GM23338 (cell line): Measurements from ENCODE around the gene ADAMTS4. TPM values are rescaled to one million over a fixed set of nuclear protein-coding genes. Genes with fewer than 3 reads are reported as not detected.

Experiments
- ATAC-seq: fragments of 200-7000 bp; cut with Tn5 transposase; 3 replicates; pipeline ENCODE4 v1.9.1; 2020
- DNase-seq: peaks from one replicate; pipeline ENCODE4 v3.0.0-alpha.2; 2015; ENCODE audit warnings: low spot score
- H2AFZ ChIP-seq: fragments of 200-600 bp; sonication (generic); 2 replicates; pipeline ENCODE4 v1.8.0; 2016; ENCODE audit warnings: antibody characterized with exemption, mild to moderate bottlenecking, moderate library complexity
- H3F3A ChIP-seq: fragments of 200-600 bp; sonication (generic); replicated peaks from 2 replicates; pipeline ENCODE4 v1.8.0; 2017; ENCODE audit warnings: antibody characterized with exemption, mixed run types, low read depth
- H3K27ac ChIP-seq: fragments of 200-600 bp; sonication (generic); 2 replicates; pipeline ENCODE4 v1.6.1; 2016; ENCODE audit warnings: low read depth
- H3K27me3 ChIP-seq: fragments of 200-600 bp; sonication (generic); 2 replicates; pipeline ENCODE4 v1.8.0; 2016; ENCODE audit warnings: mild to moderate bottlenecking, mixed run types, moderate library complexity; ENCODE audit not compliant: insufficient read depth
- H3K36me3 ChIP-seq: fragments of 200-600 bp; sonication (generic); 2 replicates; pipeline ENCODE4 v1.8.0; 2016; ENCODE audit warnings: mild to moderate bottlenecking; ENCODE audit not compliant: insufficient read depth
- H3K4me1 ChIP-seq: fragments of 200-600 bp; sonication (generic); 2 replicates; pipeline ENCODE4 v1.8.0; 2016; ENCODE audit warnings: mild to moderate bottlenecking, moderate library complexity; ENCODE audit not compliant: insufficient read depth
- H3K4me2 ChIP-seq: fragments of 200-600 bp; sonication (generic); 2 replicates; pipeline ENCODE4 v1.7.1; 2017; ENCODE audit warnings: mixed run types
- H3K4me3 ChIP-seq: fragments of 200-600 bp; sonication (generic); 2 replicates; pipeline ENCODE4 v1.6.1; 2016; ENCODE audit warnings: mixed run types
- H3K79me2 ChIP-seq: fragments of 200-600 bp; sonication (generic); replicated peaks from 2 replicates; pipeline ENCODE4 v1.8.0; 2017; ENCODE audit warnings: mild to moderate bottlenecking; ENCODE audit not compliant: insufficient read depth
- H3K9me2 ChIP-seq: fragments of 200-600 bp; sonication (generic); 2 replicates; pipeline ENCODE4 v1.8.0; 2017; ENCODE audit not compliant: insufficient read depth
- H4K20me1 ChIP-seq: fragments of 200-600 bp; sonication (generic); replicated peaks from 2 replicates; pipeline ENCODE4 v1.8.0; 2017; ENCODE audit warnings: mild to moderate bottlenecking; ENCODE audit not compliant: insufficient read depth
- H3K27ac Mint-ChIP-seq: 2 replicates; pipeline ENCODE4 v1.8.0; 2020; ENCODE audit warnings: inconsistent platforms, mild to moderate bottlenecking, moderate library complexity, mixed read lengths
- H3K27me3 Mint-ChIP-seq: 3 replicates; pipeline ENCODE4 v1.8.0; 2022; ENCODE audit warnings: low read depth, mild to moderate bottlenecking, moderate library complexity, mixed read lengths, inconsistent platforms; ENCODE audit not compliant: insufficient read depth, poor library complexity
- H3K36me3 Mint-ChIP-seq: 3 replicates; pipeline ENCODE4 v1.8.0; 2021; ENCODE audit warnings: low read depth, mild to moderate bottlenecking, inconsistent platforms, moderate library complexity, mixed read lengths
- H3K4me1 Mint-ChIP-seq: 3 replicates; pipeline ENCODE4 v1.8.0; 2020; ENCODE audit warnings: mild to moderate bottlenecking, inconsistent platforms, mixed read lengths
- H3K4me3 Mint-ChIP-seq: 3 replicates; pipeline ENCODE4 v1.8.0; 2021; ENCODE audit warnings: moderate library complexity, mild to moderate bottlenecking, inconsistent platforms, mixed read lengths
- H3K9me3 Mint-ChIP-seq: 3 replicates; pipeline ENCODE4 v1.8.0; 2020; ENCODE audit warnings: moderate library complexity, mild to moderate bottlenecking, inconsistent platforms, mixed read lengths
- CREB1 ChIP-seq: fragments of 250-450 bp; sonication (Bioruptor Pico); IDR thresholded peaks from 2 replicates; pipeline ENCODE4 v1.5.0; 2020; ENCODE audit warnings: low read depth, mild to moderate bottlenecking, moderate library complexity
- EZH2 ChIP-seq: fragments of 200-600 bp; sonication (generic); IDR thresholded peaks from one replicate; pipeline ENCODE4 v1.8.0; 2017; ENCODE audit warnings: antibody characterized with exemption, mild to moderate bottlenecking, low read depth; ENCODE audit not compliant: unreplicated experiment
- EZH2phosphoT487 ChIP-seq: fragments of 200-600 bp; sonication (generic); IDR thresholded peaks from one replicate; pipeline ENCODE4 v1.8.1; 2018; ENCODE audit warnings: antibody characterized with exemption; ENCODE audit not compliant: unreplicated experiment
- JUNB ChIP-seq: IDR thresholded peaks from one replicate; pipeline ENCODE4 v1.6.1; 2016; ENCODE audit warnings: antibody characterized with exemption; ENCODE audit not compliant: unreplicated experiment
- NANOG ChIP-seq: IDR thresholded peaks from 2 replicates; pipeline ENCODE4 v1.6.1; 2016; ENCODE audit warnings: antibody characterized with exemption, borderline replicate concordance
- POLR2AphosphoS5 ChIP-seq: IDR thresholded peaks from 2 replicates; pipeline ENCODE4 v1.6.1; 2016; ENCODE audit warnings: antibody characterized with exemption, low read depth
- STAT1 ChIP-seq: IDR thresholded peaks from one replicate; pipeline ENCODE4 v1.6.1; 2016; ENCODE audit warnings: antibody characterized with exemption; ENCODE audit not compliant: unreplicated experiment
- ZNF114 ChIP-seq: fragments of 250-450 bp; sonication (Bioruptor Pico); IDR thresholded peaks from 2 replicates; pipeline ENCODE4 v1.5.0; 2020; ENCODE audit warnings: mild to moderate bottlenecking, moderate library complexity
- ZNF331 ChIP-seq: fragments of 250-450 bp; sonication (Bioruptor Pico); IDR thresholded peaks from 2 replicates; pipeline ENCODE4 v1.5.0; 2020; ENCODE audit warnings: low read depth, mild to moderate bottlenecking, moderate library complexity
- polyA plus RNA-seq: library from polyadenylated mRNA; unstranded; fragments of >200 nt; fragmentation: Nextera tagmentation; extraction: Ambion mirVana; gene quantifications from 2 replicates; pipeline ENCODE4 v1.2.1, GENCODE V29; 2016
- total RNA-seq: library from RNA; depleted of rRNA; stranded (reverse); fragments of >200 nt; shearing (Covaris generic); gene quantifications from 2 replicates; pipeline ENCODE4 v1.2.3, GENCODE V29; 2014
- TF ChIP-seq, protein P1 (sequence below): IDR thresholded peaks from one replicate; pipeline ENCODE4 v1.6.1; 2018; ENCODE audit warnings: antibody characterized with exemption; ENCODE audit not compliant: unreplicated experiment
- TF ChIP-seq, protein P2 (sequence below): fragments of 250-450 bp; sonication (Bioruptor Pico); IDR thresholded peaks from 2 replicates; pipeline ENCODE4 v1.5.0; 2020; ENCODE audit warnings: mild to moderate bottlenecking, moderate library complexity
- TF ChIP-seq, protein P3 (sequence below): IDR thresholded peaks from 2 replicates; pipeline ENCODE4 v1.6.1; 2016; ENCODE audit warnings: antibody characterized with exemption
- TF ChIP-seq, protein P4 (sequence below), 2 experiments: fragments of 200-600 bp in 1 of 2; sonication (generic) in 1 of 2; conservative IDR thresholded peaks; 2 replicates each; pipeline versions ENCODE4 v1.5.1 to v1.6.1; 2016 to 2017; ENCODE audit warnings: antibody characterized with exemption in 2 of 2, low read depth in 2 of 2, mild to moderate bottlenecking in 2 of 2, moderate library complexity in 1 of 2

The ADAMTS4 gene
- total and polyA plus RNA-seq, 2 experiments from 2014 or later = 1.3 to 5.2 TPM

DNA sequence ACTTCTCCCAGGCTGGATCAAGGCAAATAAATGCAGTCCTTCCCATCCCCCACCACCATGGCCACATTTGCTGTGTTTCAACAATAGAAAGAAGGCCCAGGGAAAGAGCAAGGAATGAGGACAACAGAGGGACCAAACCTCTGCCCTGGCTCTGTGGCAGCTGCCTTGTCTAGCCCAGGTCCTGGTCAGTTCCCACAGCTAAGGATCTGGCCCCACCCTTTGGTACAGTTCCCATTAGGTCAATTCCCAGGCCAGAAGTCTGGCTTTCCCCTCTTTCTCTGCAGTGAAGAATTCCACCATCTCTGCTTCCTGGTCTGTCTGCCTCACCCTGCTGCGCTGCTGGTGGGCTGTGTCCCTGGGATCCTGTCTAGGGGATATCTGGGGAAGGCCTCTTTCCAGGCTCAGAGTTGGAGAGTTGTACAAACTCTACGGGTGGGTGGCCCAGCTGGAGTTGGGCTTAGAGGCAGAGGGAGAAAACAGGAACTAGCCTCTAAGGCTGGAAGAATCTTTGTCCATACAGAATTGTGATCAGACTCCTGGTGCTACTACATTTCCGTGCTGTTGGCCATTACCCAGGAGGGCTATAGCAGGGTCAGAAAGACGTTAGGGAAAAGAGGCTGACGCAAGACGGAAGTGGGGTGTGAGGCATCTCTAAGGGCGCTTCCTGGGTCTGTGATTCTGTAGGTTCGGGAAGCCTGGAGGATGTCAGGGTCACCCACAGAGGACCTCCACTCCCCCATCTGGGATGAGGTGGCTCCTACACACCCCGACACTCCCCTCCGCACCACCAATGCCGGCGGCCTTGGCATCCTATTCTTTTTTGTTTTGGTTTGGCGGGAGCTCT lies 2.4 kb upstream of the ADAMTS4 start:
- Mint-ChIP-seq H3K27ac (peak overlapping the region; percentile 98), H3K27me3 (peaks cover 17% of the 10 kb centered on the region), H3K4me3 (peak overlapping the region; percentile 89), H3K36me3 (peaks cover 27% of the 10 kb centered on the region), H3K4me1 (peaks cover 58% of the 10 kb centered on the region), H3K9me3 (no peaks in the 10 kb centered on the region; the same call in 2 of the 3 replicates)
- peak; percentile 42 for DNase-seq
- peaks cover 55% of the 10 kb centered on the region for H3K4me1 ChIP-seq
- peak overlapping the region; percentile 57 for H2AFZ ChIP-seq
- H3F3A ChIP-seq = peaks cover 32% of the 10 kb centered on the region; the same call in 1 of the 2 replicates
- no peak; the same call in 2 of the 3 replicates for ATAC-seq
- peak overlapping the region; percentile 99 for H3K27ac ChIP-seq
- peaks cover 11% of the 10 kb centered on the region for H3K36me3 ChIP-seq
- peak overlapping the region; percentile 75 for H3K4me2 ChIP-seq
- H3K4me3 ChIP-seq = peak overlapping the region; percentile 66
- H3K9me2 ChIP-seq = no peaks in the 10 kb centered on the region
- TF ChIP-seq EZH2phosphoT487 = no peak
- no peak for TF ChIP-seq POLR2AphosphoS5
- TF ChIP-seq EZH2 = no peak
- no peak for TF ChIP-seq ZNF331 (CRISPR knock-in tag)
- TF ChIP-seq, protein P1, sequence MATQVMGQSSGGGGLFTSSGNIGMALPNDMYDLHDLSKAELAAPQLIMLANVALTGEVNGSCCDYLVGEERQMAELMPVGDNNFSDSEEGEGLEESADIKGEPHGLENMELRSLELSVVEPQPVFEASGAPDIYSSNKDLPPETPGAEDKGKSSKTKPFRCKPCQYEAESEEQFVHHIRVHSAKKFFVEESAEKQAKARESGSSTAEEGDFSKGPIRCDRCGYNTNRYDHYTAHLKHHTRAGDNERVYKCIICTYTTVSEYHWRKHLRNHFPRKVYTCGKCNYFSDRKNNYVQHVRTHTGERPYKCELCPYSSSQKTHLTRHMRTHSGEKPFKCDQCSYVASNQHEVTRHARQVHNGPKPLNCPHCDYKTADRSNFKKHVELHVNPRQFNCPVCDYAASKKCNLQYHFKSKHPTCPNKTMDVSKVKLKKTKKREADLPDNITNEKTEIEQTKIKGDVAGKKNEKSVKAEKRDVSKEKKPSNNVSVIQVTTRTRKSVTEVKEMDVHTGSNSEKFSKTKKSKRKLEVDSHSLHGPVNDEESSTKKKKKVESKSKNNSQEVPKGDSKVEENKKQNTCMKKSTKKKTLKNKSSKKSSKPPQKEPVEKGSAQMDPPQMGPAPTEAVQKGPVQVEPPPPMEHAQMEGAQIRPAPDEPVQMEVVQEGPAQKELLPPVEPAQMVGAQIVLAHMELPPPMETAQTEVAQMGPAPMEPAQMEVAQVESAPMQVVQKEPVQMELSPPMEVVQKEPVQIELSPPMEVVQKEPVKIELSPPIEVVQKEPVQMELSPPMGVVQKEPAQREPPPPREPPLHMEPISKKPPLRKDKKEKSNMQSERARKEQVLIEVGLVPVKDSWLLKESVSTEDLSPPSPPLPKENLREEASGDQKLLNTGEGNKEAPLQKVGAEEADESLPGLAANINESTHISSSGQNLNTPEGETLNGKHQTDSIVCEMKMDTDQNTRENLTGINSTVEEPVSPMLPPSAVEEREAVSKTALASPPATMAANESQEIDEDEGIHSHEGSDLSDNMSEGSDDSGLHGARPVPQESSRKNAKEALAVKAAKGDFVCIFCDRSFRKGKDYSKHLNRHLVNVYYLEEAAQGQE = no peak
- no peak for TF ChIP-seq ZNF114 (CRISPR knock-in tag)
- TF ChIP-seq NANOG = no peak
- TF ChIP-seq, protein P2, sequence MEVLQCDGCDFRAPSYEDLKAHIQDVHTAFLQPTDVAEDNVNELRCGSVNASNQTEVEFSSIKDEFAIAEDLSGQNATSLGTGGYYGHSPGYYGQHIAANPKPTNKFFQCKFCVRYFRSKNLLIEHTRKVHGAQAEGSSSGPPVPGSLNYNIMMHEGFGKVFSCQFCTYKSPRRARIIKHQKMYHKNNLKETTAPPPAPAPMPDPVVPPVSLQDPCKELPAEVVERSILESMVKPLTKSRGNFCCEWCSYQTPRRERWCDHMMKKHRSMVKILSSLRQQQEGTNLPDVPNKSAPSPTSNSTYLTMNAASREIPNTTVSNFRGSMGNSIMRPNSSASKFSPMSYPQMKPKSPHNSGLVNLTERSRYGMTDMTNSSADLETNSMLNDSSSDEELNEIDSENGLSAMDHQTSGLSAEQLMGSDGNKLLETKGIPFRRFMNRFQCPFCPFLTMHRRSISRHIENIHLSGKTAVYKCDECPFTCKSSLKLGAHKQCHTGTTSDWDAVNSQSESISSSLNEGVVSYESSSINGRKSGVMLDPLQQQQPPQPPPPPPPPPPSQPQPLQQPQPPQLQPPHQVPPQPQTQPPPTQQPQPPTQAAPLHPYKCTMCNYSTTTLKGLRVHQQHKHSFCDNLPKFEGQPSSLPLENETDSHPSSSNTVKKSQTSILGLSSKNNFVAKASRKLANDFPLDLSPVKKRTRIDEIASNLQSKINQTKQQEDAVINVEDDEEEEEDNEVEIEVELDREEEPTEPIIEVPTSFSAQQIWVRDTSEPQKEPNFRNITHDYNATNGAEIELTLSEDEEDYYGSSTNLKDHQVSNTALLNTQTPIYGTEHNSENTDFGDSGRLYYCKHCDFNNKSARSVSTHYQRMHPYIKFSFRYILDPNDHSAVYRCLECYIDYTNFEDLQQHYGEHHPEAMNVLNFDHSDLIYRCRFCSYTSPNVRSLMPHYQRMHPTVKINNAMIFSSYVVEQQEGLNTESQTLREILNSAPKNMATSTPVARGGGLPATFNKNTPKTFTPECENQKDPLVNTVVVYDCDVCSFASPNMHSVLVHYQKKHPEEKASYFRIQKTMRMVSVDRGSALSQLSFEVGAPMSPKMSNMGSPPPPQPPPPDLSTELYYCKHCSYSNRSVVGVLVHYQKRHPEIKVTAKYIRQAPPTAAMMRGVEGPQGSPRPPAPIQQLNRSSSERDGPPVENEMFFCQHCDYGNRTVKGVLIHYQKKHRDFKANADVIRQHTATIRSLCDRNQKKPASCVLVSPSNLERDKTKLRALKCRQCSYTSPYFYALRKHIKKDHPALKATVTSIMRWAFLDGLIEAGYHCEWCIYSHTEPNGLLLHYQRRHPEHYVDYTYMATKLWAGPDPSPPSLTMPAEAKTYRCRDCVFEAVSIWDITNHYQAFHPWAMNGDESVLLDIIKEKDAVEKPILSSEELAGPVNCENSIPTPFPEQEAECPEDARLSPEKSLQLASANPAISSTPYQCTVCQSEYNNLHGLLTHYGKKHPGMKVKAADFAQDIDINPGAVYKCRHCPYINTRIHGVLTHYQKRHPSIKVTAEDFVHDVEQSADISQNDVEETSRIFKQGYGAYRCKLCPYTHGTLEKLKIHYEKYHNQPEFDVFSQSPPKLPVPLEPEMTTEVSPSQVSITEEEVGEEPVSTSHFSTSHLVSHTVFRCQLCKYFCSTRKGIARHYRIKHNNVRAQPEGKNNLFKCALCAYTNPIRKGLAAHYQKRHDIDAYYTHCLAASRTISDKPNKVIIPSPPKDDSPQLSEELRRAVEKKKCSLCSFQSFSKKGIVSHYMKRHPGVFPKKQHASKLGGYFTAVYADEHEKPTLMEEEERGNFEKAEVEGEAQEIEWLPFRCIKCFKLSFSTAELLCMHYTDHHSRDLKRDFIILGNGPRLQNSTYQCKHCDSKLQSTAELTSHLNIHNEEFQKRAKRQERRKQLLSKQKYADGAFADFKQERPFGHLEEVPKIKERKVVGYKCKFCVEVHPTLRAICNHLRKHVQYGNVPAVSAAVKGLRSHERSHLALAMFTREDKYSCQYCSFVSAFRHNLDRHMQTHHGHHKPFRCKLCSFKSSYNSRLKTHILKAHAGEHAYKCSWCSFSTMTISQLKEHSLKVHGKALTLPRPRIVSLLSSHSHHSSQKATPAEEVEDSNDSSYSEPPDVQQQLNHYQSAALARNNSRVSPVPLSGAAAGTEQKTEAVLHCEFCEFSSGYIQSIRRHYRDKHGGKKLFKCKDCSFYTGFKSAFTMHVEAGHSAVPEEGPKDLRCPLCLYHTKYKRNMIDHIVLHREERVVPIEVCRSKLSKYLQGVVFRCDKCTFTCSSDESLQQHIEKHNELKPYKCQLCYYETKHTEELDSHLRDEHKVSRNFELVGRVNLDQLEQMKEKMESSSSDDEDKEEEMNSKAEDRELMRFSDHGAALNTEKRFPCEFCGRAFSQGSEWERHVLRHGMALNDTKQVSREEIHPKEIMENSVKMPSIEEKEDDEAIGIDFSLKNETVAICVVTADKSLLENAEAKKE (CRISPR knock-in tag) = no peak
- no peak for TF ChIP-seq STAT1
- TF ChIP-seq, protein P3, sequence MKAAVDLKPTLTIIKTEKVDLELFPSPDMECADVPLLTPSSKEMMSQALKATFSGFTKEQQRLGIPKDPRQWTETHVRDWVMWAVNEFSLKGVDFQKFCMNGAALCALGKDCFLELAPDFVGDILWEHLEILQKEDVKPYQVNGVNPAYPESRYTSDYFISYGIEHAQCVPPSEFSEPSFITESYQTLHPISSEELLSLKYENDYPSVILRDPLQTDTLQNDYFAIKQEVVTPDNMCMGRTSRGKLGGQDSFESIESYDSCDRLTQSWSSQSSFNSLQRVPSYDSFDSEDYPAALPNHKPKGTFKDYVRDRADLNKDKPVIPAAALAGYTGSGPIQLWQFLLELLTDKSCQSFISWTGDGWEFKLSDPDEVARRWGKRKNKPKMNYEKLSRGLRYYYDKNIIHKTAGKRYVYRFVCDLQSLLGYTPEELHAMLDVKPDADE = no peak
- TF ChIP-seq, protein P4, sequence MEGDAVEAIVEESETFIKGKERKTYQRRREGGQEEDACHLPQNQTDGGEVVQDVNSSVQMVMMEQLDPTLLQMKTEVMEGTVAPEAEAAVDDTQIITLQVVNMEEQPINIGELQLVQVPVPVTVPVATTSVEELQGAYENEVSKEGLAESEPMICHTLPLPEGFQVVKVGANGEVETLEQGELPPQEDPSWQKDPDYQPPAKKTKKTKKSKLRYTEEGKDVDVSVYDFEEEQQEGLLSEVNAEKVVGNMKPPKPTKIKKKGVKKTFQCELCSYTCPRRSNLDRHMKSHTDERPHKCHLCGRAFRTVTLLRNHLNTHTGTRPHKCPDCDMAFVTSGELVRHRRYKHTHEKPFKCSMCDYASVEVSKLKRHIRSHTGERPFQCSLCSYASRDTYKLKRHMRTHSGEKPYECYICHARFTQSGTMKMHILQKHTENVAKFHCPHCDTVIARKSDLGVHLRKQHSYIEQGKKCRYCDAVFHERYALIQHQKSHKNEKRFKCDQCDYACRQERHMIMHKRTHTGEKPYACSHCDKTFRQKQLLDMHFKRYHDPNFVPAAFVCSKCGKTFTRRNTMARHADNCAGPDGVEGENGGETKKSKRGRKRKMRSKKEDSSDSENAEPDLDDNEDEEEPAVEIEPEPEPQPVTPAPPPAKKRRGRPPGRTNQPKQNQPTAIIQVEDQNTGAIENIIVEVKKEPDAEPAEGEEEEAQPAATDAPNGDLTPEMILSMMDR (conservative IDR thresholded peaks at IDR 0.05; ENCODE audit: low read depth in 2 of 2) = no peak
- TF ChIP-seq CREB1 = no peak
- no peak for TF ChIP-seq JUNB
- H3K27me3 ChIP-seq = no peaks in the 10 kb centered on the region
- H3K79me2 ChIP-seq = peaks cover 32% of the 10 kb centered on the region
- no peaks in the 10 kb centered on the region; the same call in 1 of the 2 replicates for H4K20me1 ChIP-seq
